Mesendoderm (in vitro differentiated cells): ENCODE results near the gene NXT2.
"Not testable (repeated sequence)": the region's sequence is repeated elsewhere in the genome, so short reads cannot be mapped to it uniquely, and the experiment has no call there.

Source experiments
- DNase-seq: peaks from one replicate; pipeline ENCODE4 v3.0.0; 2013
- H2AK5ac ChIP-seq: 2 replicates; pipeline ENCODE4 v1.6.1; 2013; ENCODE audit warnings: low read length, inconsistent platforms
- H2BK120ac ChIP-seq: 2 replicates; pipeline ENCODE4 v1.6.1; 2013; ENCODE audit warnings: low read depth, mild to moderate bottlenecking, low read length, moderate library complexity, mixed read lengths
- H2BK15ac ChIP-seq: replicated peaks from 2 replicates; pipeline ENCODE4 v1.6.1; 2013; ENCODE audit warnings: low read depth, mild to moderate bottlenecking, moderate library complexity
- H2BK5ac ChIP-seq: 2 replicates; pipeline ENCODE4 v1.6.1; 2013; ENCODE audit warnings: low read length, inconsistent platforms
- H3K18ac ChIP-seq: 2 replicates; pipeline ENCODE4 v1.6.1; 2013; ENCODE audit warnings: mild to moderate bottlenecking, low read length, mixed read lengths
- H3K23ac ChIP-seq: one replicate; pipeline ENCODE4 v1.6.1; 2013; ENCODE audit warnings: low read length
- H3K27ac ChIP-seq: 2 replicates; pipeline ENCODE4 v1.5.1; 2013; ENCODE audit warnings: low read depth, mild to moderate bottlenecking, inconsistent platforms, low read length, moderate library complexity
- H3K27me3 ChIP-seq: 2 replicates; pipeline ENCODE4 v1.6.1; 2013; ENCODE audit warnings: low read length, control low read depth, mild to moderate bottlenecking, inconsistent platforms; ENCODE audit not compliant: insufficient read depth, poor library complexity
- H3K36me3 ChIP-seq: 2 replicates; pipeline ENCODE4 v1.6.1; 2013; ENCODE audit warnings: low read length, inconsistent platforms; ENCODE audit not compliant: control insufficient read depth, insufficient read depth
- H3K4ac ChIP-seq: one replicate; pipeline ENCODE4 v1.6.1; 2013; ENCODE audit warnings: low read depth, mild to moderate bottlenecking, low read length, moderate library complexity
- H3K4me1 ChIP-seq: 2 replicates; pipeline ENCODE4 v1.6.1; 2013; ENCODE audit warnings: low read depth, low read length, inconsistent platforms; ENCODE audit not compliant: control insufficient read depth
- H3K4me2 ChIP-seq: 2 replicates; pipeline ENCODE4 v1.6.1; 2013; ENCODE audit warnings: low read length
- H3K4me3 ChIP-seq: 2 replicates; pipeline ENCODE4 v1.5.1; 2013; ENCODE audit warnings: mild to moderate bottlenecking, low read length
- H3K56ac ChIP-seq: one replicate; pipeline ENCODE4 v1.6.1; 2013; ENCODE audit warnings: low read length
- H3K79me1 ChIP-seq: 2 replicates; pipeline ENCODE4 v1.6.1; 2013; ENCODE audit warnings: low read length, inconsistent platforms
- H3K79me2 ChIP-seq: 2 replicates; pipeline ENCODE4 v1.6.1; 2013; ENCODE audit warnings: mild to moderate bottlenecking, low read length; ENCODE audit not compliant: control insufficient read depth, insufficient read depth
- H3K9ac ChIP-seq: 2 replicates; pipeline ENCODE4 v1.6.1; 2013; ENCODE audit warnings: low read length, inconsistent platforms
- H4K5ac ChIP-seq: one replicate; pipeline ENCODE4 v1.6.1; 2013; ENCODE audit warnings: low read length
- H4K8ac ChIP-seq: one replicate; pipeline ENCODE4 v1.6.1; 2013; ENCODE audit warnings: low read depth, mild to moderate bottlenecking, control low read depth, low read length, moderate library complexity
- WGBS: extraction: QIAGEN DNeasy Blood & Tissue Kit; methylation state at CpG from one replicate; pipeline ENCODE4 v1.1.7; 2013; ENCODE audit warnings: low lambda C conversion rate, missing lambda C conversion rate; ENCODE audit not compliant: insufficient coverage; ENCODE audit errors: extremely low coverage; 5-methylcytosine and 5-hydroxymethylcytosine counted together

The NXT2 gene

GRCh38 chrX:109535578-109535977 is 1.1 kb upstream of the NXT2 start:
- no peaks in the 10 kb centered on the region for H3K36me3 ChIP-seq
- no peak overlapping the region for H4K5ac ChIP-seq
- H3K4me2 ChIP-seq, result no peak overlapping the region
- H3K4me1 ChIP-seq, result no peaks in the 10 kb centered on the region
- H3K23ac ChIP-seq, result no peak overlapping the region
- H3K27ac ChIP-seq, result no peak overlapping the region
- H4K8ac ChIP-seq, result no peak overlapping the region
- H3K9ac ChIP-seq, result no peak overlapping the region
- no peak overlapping the region for H2BK5ac ChIP-seq
- H3K4ac ChIP-seq, result no peak overlapping the region
- no peak overlapping the region for H3K18ac ChIP-seq
- 100% methylated on average over 2 of the region's 8 CpGs for WGBS
- H3K4me3 ChIP-seq, result no peak overlapping the region
- no peaks in the 10 kb centered on the region for H3K79me2 ChIP-seq
- H3K79me1 ChIP-seq, result no peaks in the 10 kb centered on the region
- H2BK15ac ChIP-seq, result no peak overlapping the region
- no peak for DNase-seq
- no peak overlapping the region for H2BK120ac ChIP-seq
- H2AK5ac ChIP-seq, result no peak overlapping the region
- no peaks in the 10 kb centered on the region for H3K27me3 ChIP-seq
- no peak overlapping the region for H3K56ac ChIP-seq

GRCh38 chrX:109537324-109537665 is 651 bp downstream of the NXT2 start:
- H3K27ac ChIP-seq, result no peak overlapping the region

GRCh38 chrX:109539007-109539406 is 2.4 kb downstream of the NXT2 start:
- DNase-seq, H3K23ac ChIP-seq, H3K4ac ChIP-seq, H3K79me1 ChIP-seq, H3K18ac ChIP-seq, H2BK5ac ChIP-seq, H4K8ac ChIP-seq, H3K9ac ChIP-seq, H2AK5ac ChIP-seq, H3K4me2 ChIP-seq, H4K5ac ChIP-seq, H3K27ac ChIP-seq, H2BK120ac ChIP-seq, H3K27me3 ChIP-seq, H2BK15ac ChIP-seq, H3K4me3 ChIP-seq, H3K56ac ChIP-seq, H3K79me2 ChIP-seq, H3K36me3 ChIP-seq, H3K4me1 ChIP-seq: not testable (repeated sequence)

More at GRCh38 chrX:109537324-109537665, 651 bp downstream of the NXT2 start:
- Histone ChIP-seq H2BK15ac (no peak overlapping the region), H3K56ac (peak overlapping the region; percentile 82), H3K79me1 (no peaks in the 10 kb centered on the region), H4K8ac (no peak overlapping the region), H4K5ac (no peak overlapping the region), H3K4ac (no peak overlapping the region), H3K36me3 (no peaks in the 10 kb centered on the region), H2BK5ac (no peak overlapping the region), H3K27me3 (no peaks in the 10 kb centered on the region), H2AK5ac (no peak overlapping the region), H3K18ac (no peak overlapping the region), H2BK120ac (no peak overlapping the region), H3K23ac (no peak overlapping the region), H3K9ac (peak overlapping the region; percentile 67), H3K79me2 (no peaks in the 10 kb centered on the region), H3K4me2 (peak overlapping the region; percentile 40), H3K4me1 (no peaks in the 10 kb centered on the region), H3K4me3 (peak overlapping the region; percentile 56)
- no CpG with 5 or more reads among the region's 10 CpGs for WGBS
- no peak for DNase-seq

- DNase-seq, result no peak
- Histone ChIP-seq H2AK5ac (no peak overlapping the region), H3K56ac (no peak overlapping the region), H3K27ac (no peak overlapping the region), H2BK15ac (no peak overlapping the region), H4K5ac (no peak overlapping the region), H3K4me3 (no peak overlapping the region), H3K4me1 (no peaks in the 10 kb centered on the region), H3K9ac (no peak overlapping the region), H4K8ac (no peak overlapping the region), H3K36me3 (no peaks in the 10 kb centered on the region), H3K18ac (no peak overlapping the region), H3K4me2 (no peak overlapping the region), H3K79me2 (no peaks in the 10 kb centered on the region), H3K4ac (no peak overlapping the region), H3K23ac (no peak overlapping the region), H2BK5ac (no peak overlapping the region), H3K27me3 (no peaks in the 10 kb centered on the region), H3K79me1 (no peaks in the 10 kb centered on the region), H2BK120ac (no peak overlapping the region)
- WGBS, result no CpG with 5 or more reads among the region's 1 CpG
These were observed 17.2 kb downstream of the NXT2 start for GRCh38 chrX:109553862-109554261.

- not testable (repeated sequence) for H3K23ac ChIP-seq, H2BK120ac ChIP-seq, H3K27ac ChIP-seq, H3K36me3 ChIP-seq, H4K8ac ChIP-seq, H2BK5ac ChIP-seq, H3K4me3 ChIP-seq, DNase-seq, H2BK15ac ChIP-seq, H3K4ac ChIP-seq, H3K79me2 ChIP-seq, H4K5ac ChIP-seq, H3K4me2 ChIP-seq, H3K4me1 ChIP-seq, H3K18ac ChIP-seq, H3K79me1 ChIP-seq, H3K56ac ChIP-seq, H2AK5ac ChIP-seq, H3K9ac ChIP-seq, H3K27me3 ChIP-seq
- no CpG with 5 or more reads among the region's 4 CpGs for WGBS
These were observed 39.4 kb downstream of the NXT2 start for GRCh38 chrX:109576083-109576482.

GRCh38 chrX:109577055-109577454 is 40.4 kb downstream of the NXT2 start:
- Histone ChIP-seq H2BK120ac (no peak overlapping the region), H3K27me3 (no peaks in the 10 kb centered on the region), H3K4me1 (no peaks in the 10 kb centered on the region), H3K79me1 (no peaks in the 10 kb centered on the region), H3K4ac (no peak overlapping the region), H3K4me3 (no peak overlapping the region), H3K23ac (no peak overlapping the region), H3K36me3 (no peaks in the 10 kb centered on the region), H2BK5ac (no peak overlapping the region), H3K18ac (no peak overlapping the region), H3K27ac (no peak overlapping the region), H4K5ac (no peak overlapping the region), H2AK5ac (no peak overlapping the region), H4K8ac (no peak overlapping the region), H3K56ac (no peak overlapping the region), H2BK15ac (no peak overlapping the region), H3K9ac (no peak overlapping the region), H3K79me2 (no peaks in the 10 kb centered on the region), H3K4me2 (no peak overlapping the region)
- WGBS, result no CpG with 5 or more reads among the region's 2 CpGs
- DNase-seq, result no peak
